Measurements from ENCODE around the gene ZG16B.

GRCh38 chr16:2856061-2856670, 26.1 kb downstream of the ZG16B start:
- TF ChIP-seq YY1 (IDR thresholded peaks at IDR 0.05; ENCODE audit: insufficient read depth, insufficient read length) (no peak), ZNF274 (IDR thresholded peaks at IDR 0.05; ENCODE audit: low read depth, low read length) (no peak), SUZ12 (IDR thresholded peaks at IDR 0.05; ENCODE audit: extremely low read depth, insufficient read depth, insufficient read length) (no peak)
